Measurements from ENCODE around the gene GMCL2.

Gene GMCL2

GRCh38 chr5:178145965-178146820, 41.0 kb downstream of the GMCL2 start (continued):
- TF ChIP-seq BCL6B (tag by site-specific recombination; IDR thresholded peaks at IDR 0.05), result no peak
- TF ChIP-seq, protein P1, sequence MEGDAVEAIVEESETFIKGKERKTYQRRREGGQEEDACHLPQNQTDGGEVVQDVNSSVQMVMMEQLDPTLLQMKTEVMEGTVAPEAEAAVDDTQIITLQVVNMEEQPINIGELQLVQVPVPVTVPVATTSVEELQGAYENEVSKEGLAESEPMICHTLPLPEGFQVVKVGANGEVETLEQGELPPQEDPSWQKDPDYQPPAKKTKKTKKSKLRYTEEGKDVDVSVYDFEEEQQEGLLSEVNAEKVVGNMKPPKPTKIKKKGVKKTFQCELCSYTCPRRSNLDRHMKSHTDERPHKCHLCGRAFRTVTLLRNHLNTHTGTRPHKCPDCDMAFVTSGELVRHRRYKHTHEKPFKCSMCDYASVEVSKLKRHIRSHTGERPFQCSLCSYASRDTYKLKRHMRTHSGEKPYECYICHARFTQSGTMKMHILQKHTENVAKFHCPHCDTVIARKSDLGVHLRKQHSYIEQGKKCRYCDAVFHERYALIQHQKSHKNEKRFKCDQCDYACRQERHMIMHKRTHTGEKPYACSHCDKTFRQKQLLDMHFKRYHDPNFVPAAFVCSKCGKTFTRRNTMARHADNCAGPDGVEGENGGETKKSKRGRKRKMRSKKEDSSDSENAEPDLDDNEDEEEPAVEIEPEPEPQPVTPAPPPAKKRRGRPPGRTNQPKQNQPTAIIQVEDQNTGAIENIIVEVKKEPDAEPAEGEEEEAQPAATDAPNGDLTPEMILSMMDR (tag by site-specific recombination; IDR thresholded peaks at IDR 0.05), result peak; percentile 69

DNA sequence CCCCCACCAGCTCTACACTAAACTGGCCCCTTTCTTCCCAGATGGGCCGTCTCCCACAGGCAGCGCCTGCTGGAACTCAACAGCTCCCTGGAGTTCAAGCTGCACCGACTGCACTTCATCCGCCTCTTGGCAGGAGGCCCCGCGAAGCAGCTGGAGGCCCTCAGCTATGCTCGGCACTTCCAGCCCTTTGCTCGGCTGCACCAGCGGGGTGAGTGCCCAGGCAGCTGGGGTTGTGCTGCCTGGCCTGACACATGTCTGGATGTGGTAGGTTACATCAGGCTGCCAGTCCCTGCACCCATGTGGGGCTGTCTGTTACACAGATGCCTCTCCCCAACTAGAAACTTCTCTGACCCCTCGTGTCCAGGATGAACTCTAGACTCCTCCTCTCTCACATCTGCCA, 43.3 kb downstream of the GMCL2 start:
- H3K36me3 ChIP-seq (ENCODE audit: control insufficient read depth in 2 of 2, insufficient read depth in 1 of 2, low read length in 2 of 2), result peaks cover 54 to 87% of the 10 kb centered on the region in 2 experiments
- no peak overlapping the region for H3K27ac ChIP-seq (ENCODE audit: extremely low read depth, low read depth, low read length)
- no peaks in the 10 kb centered on the region for H3K4me1 ChIP-seq (ENCODE audit: control insufficient read depth, insufficient read depth, low read length)
- no peaks in the 10 kb centered on the region for H3K9me3 ChIP-seq (ENCODE audit: control insufficient read depth, insufficient read depth, low read depth, low read length)
- CTCF ChIA-PET, result interaction anchor here (0.6 to 13.3 kb wide), 5 partner anchors 22 to 69 kb away, joined by 3 to 204 read pairs (median 3); no protein-coding TSS in a partner anchor
- H3K4me3 ChIP-seq (ENCODE audit: low read depth, low read length), result no peak overlapping the region
- POLR2A ChIA-PET, result interaction anchor here (1.2 to 2.1 kb wide), 3 partner anchors 10 to 68 kb away, joined by 3 to 8 read pairs (median 3); partner anchors contain the start of gene NHP2
- TF ChIP-seq REPIN1 (tag by site-specific recombination; IDR thresholded peaks at IDR 0.05; ENCODE audit: low read depth) (no peak), ZNF596 (tag by site-specific recombination; IDR thresholded peaks at IDR 0.05) (no peak), KLF16 (tag by site-specific recombination; IDR thresholded peaks at IDR 0.05) (no peak), ZNF341 (tag by site-specific recombination; IDR thresholded peaks at IDR 0.05; ENCODE audit: low read depth) (no peak), ZNF423 (tag by site-specific recombination; IDR thresholded peaks at IDR 0.05) (peak; percentile 69; the same call in 1 of the 2 replicates), GFI1B (tag by site-specific recombination; IDR thresholded peaks at IDR 0.05) (no peak), ZNF529 (tag by site-specific recombination; IDR thresholded peaks at IDR 0.05; ENCODE audit: insufficient replicate concordance) (no peak), TCF7L2 (IDR thresholded peaks at IDR 0.05; ENCODE audit: borderline replicate concordance, low read depth, low read length) (no peak), GLIS1 (tag by site-specific recombination; IDR thresholded peaks at IDR 0.05) (peak; percentile 91), ZNF768 (tag by site-specific recombination; IDR thresholded peaks at IDR 0.05) (no peak), ZBTB21 (tag by site-specific recombination; IDR thresholded peaks at IDR 0.05) (no peak), ZNF473 (tag by site-specific recombination; IDR thresholded peaks at IDR 0.05) (no peak), ZIC2 (tag by site-specific recombination; IDR thresholded peaks at IDR 0.05) (peak; percentile 100), ZNF211 (tag by site-specific recombination; IDR thresholded peaks at IDR 0.05; ENCODE audit: low read depth) (no peak), ZNF654 (tag by site-specific recombination; IDR thresholded peaks at IDR 0.05; ENCODE audit: low read depth) (no peak), ZNF10 (tag by site-specific recombination; IDR thresholded peaks at IDR 0.05) (no peak), ZNF16 (tag by site-specific recombination; IDR thresholded peaks at IDR 0.05; ENCODE audit: low read depth) (no peak), WT1 (tag by site-specific recombination; IDR thresholded peaks at IDR 0.05) (no peak), ZNF660 (tag by site-specific recombination; IDR thresholded peaks at IDR 0.05) (no peak), ZNF544 (tag by site-specific recombination; IDR thresholded peaks at IDR 0.05) (no peak), YY2 (tag by site-specific recombination; IDR thresholded peaks at IDR 0.05) (no peak), ZNF155 (tag by site-specific recombination; IDR thresholded peaks at IDR 0.05) (no peak), FEZF1 (tag by site-specific recombination; IDR thresholded peaks at IDR 0.05) (peak; percentile 35; the same call in 1 of the 2 replicates)
- TF ChIP-seq, protein P2, sequence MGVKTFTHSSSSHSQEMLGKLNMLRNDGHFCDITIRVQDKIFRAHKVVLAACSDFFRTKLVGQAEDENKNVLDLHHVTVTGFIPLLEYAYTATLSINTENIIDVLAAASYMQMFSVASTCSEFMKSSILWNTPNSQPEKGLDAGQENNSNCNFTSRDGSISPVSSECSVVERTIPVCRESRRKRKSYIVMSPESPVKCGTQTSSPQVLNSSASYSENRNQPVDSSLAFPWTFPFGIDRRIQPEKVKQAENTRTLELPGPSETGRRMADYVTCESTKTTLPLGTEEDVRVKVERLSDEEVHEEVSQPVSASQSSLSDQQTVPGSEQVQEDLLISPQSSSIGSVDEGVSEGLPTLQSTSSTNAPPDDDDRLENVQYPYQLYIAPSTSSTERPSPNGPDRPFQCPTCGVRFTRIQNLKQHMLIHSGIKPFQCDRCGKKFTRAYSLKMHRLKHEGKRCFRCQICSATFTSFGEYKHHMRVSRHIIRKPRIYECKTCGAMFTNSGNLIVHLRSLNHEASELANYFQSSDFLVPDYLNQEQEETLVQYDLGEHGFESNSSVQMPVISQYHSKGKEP (tag by site-specific recombination; IDR thresholded peaks at IDR 0.05), result 0 out of 2 replicates have a peak, but pooled peaks have one; percentile 35
- TF ChIP-seq, protein P3, sequence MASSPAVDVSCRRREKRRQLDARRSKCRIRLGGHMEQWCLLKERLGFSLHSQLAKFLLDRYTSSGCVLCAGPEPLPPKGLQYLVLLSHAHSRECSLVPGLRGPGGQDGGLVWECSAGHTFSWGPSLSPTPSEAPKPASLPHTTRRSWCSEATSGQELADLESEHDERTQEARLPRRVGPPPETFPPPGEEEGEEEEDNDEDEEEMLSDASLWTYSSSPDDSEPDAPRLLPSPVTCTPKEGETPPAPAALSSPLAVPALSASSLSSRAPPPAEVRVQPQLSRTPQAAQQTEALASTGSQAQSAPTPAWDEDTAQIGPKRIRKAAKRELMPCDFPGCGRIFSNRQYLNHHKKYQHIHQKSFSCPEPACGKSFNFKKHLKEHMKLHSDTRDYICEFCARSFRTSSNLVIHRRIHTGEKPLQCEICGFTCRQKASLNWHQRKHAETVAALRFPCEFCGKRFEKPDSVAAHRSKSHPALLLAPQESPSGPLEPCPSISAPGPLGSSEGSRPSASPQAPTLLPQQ (tag by site-specific recombination; IDR thresholded peaks at IDR 0.05), result no peak
- TF ChIP-seq, protein P4, sequence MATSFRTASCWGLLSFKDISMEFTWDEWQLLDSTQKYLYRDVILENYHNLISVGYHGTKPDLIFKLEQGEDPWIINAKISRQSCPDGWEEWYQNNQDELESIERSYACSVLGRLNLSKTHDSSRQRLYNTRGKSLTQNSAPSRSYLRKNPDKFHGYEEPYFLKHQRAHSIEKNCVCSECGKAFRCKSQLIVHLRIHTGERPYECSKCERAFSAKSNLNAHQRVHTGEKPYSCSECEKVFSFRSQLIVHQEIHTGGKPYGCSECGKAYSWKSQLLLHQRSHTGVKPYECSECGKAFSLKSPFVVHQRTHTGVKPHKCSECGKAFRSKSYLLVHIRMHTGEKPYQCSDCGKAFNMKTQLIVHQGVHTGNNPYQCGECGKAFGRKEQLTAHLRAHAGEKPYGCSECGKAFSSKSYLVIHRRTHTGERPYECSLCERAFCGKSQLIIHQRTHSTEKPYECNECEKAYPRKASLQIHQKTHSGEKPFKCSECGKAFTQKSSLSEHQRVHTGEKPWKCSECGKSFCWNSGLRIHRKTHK (tag by site-specific recombination; IDR thresholded peaks at IDR 0.05), result no peak
